Upper lobe of right lung (tissue), 1 donor: ENCODE results near the gene TEF. TPM values are rescaled to one million over a fixed set of nuclear protein-coding genes. Genes with fewer than 3 reads are reported as not detected.

Experiments used
- ATAC-seq: fragments of 200-7000 bp; cut with Tn5 transposase; one replicate; pipeline ENCODE4 v1.9.1; 2020; ENCODE audit warnings: mild to moderate bottlenecking, moderate library complexity
- DNase-seq: peaks from one replicate; pipeline ENCODE4 v3.0.0-alpha.2; 2020
- H3K27ac ChIP-seq: fragments of 200-600 bp; one replicate; pipeline ENCODE4 v1.8.0; 2022
- H3K27me3 ChIP-seq: fragments of 200-600 bp; one replicate; pipeline ENCODE4 v1.8.0; 2022; ENCODE audit warnings: mild to moderate bottlenecking
- H3K36me3 ChIP-seq: fragments of 200-600 bp; one replicate; pipeline ENCODE4 v1.8.0; 2022
- H3K4me1 ChIP-seq: fragments of 200-600 bp; one replicate; pipeline ENCODE4 v1.8.0; 2022
- H3K4me3 ChIP-seq: fragments of 200-600 bp; one replicate; pipeline ENCODE4 v1.8.0; 2022; ENCODE audit warnings: mild to moderate bottlenecking
- H3K9me3 ChIP-seq: fragments of 200-600 bp; one replicate; pipeline ENCODE4 v1.8.0; 2022
- intact Hi-C: fragments of 100-400 bp; cut with DNase I; formaldehyde crosslinking; loops from one replicate; pipeline ENCODE4 v1.11.0; 2022
- total RNA-seq: library from RNA; stranded (reverse); fragmentation: NEBNext Ultra II Directional; extraction: Animal tissue kit (Norgen Biotek cat#: 25700); gene quantifications from one replicate; pipeline ENCODE4 v1.2.1, GENCODE V29; 2021
- TF ChIP-seq, protein P1 (sequence below): fragments of 200-600 bp; IDR thresholded peaks from one replicate; pipeline ENCODE4 v1.8.0; 2022; ENCODE audit warnings: antibody characterized with exemption
- donor health status: DM: no; HTN: yes; CAD: no; lungs with severe emphysema.

Gene TEF
- total RNA-seq, 1 donor from 2014 or later = 45.6 TPM

DNA sequence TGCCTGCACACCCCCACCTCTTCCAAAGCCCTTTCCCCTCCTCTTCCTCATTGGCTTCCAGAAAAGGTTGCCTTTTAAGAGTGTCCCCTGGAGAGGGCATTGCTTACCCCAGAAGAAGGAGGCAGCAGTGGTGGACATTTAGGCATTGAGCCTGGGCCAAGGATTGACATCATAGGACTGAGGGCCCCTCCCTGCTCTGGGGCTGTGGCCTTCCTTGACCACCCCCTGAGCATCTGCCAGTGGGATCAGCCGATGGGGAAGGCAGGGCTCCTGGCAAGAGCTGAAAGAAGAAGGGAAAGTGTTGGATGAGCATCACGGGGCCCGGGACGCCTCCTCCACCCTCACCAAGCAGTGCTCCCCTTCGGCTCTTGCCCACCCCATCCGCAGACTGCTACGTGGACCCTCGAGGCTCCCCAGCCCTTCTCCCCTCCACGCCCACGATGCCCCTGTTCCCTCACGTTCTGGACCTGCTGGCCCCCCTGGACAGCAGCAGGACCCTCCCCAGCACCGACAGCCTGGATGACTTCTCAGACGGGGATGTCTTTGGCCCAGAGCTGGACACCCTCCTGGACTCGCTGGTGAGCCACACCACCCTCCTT lies 43.0 kb upstream of the TEF start:
- H3K27me3 ChIP-seq = no peaks in the 10 kb centered on the region
- no peak overlapping the region for H3K27ac ChIP-seq
- H3K9me3 ChIP-seq = no peaks in the 10 kb centered on the region
- ATAC-seq = no peak
- peaks cover 62% of the 10 kb centered on the region for H3K36me3 ChIP-seq
- no peak overlapping the region for H3K4me3 ChIP-seq
- TF ChIP-seq, protein P1, sequence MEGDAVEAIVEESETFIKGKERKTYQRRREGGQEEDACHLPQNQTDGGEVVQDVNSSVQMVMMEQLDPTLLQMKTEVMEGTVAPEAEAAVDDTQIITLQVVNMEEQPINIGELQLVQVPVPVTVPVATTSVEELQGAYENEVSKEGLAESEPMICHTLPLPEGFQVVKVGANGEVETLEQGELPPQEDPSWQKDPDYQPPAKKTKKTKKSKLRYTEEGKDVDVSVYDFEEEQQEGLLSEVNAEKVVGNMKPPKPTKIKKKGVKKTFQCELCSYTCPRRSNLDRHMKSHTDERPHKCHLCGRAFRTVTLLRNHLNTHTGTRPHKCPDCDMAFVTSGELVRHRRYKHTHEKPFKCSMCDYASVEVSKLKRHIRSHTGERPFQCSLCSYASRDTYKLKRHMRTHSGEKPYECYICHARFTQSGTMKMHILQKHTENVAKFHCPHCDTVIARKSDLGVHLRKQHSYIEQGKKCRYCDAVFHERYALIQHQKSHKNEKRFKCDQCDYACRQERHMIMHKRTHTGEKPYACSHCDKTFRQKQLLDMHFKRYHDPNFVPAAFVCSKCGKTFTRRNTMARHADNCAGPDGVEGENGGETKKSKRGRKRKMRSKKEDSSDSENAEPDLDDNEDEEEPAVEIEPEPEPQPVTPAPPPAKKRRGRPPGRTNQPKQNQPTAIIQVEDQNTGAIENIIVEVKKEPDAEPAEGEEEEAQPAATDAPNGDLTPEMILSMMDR = no peak
- intact Hi-C loops = no loop called here
- no peak for DNase-seq
- no peaks in the 10 kb centered on the region for H3K4me1 ChIP-seq

DNA sequence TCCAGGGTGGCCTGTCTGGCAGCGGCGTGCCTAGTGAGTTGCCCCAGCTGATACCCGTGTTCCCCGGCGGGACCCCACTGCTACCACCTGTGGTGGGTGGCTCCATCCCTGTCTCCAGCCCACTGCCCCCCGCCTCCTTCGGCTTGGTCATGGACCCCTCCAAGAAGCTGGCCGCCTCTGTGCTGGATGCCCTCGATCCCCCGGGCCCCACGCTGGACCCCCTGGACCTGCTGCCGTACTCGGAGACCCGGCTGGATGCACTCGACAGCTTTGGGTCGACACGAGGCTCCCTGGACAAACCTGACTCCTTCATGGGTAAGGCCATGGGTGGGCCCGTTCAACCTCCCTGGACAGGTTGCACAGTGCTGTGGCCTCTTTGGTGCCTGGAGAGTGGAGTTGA lies 41.9 kb upstream of the TEF start:
- intact Hi-C loops = no loop called here
- TF ChIP-seq, protein P1 = no peak
- Histone ChIP-seq H3K4me3 (no peak overlapping the region), H3K27me3 (no peaks in the 10 kb centered on the region), H3K9me3 (no peaks in the 10 kb centered on the region), H3K27ac (no peak overlapping the region), H3K4me1 (no peaks in the 10 kb centered on the region), H3K36me3 (peaks cover 64% of the 10 kb centered on the region)
- ATAC-seq = no peak
- no peak for DNase-seq

DNA sequence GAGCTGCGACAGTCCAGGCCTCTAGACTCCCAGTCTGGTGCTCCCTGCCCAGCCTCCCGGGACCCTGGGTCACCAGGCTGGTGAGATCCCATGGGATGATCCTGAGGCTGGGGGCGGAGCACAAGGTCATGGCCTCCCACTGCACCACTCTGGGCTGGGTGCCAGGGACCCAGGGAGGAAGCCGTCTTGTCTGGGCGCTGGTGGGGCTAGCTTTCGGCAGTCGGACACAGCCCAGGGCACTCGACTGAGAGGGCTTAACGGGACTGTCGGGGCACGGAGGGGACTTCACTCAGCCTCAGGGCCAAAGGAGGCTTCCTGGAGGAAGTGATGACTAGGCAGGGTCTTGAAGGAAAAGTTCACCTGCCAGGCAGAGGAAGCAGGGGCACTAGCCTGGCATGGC lies 41.4 kb upstream of the TEF start:
- H3K27me3 ChIP-seq = no peaks in the 10 kb centered on the region
- TF ChIP-seq, protein P1 = no peak
- H3K36me3 ChIP-seq = peaks cover 70% of the 10 kb centered on the region
- DNase-seq (no peak), ATAC-seq (no peak)
- no peaks in the 10 kb centered on the region for H3K4me1 ChIP-seq
- H3K27ac ChIP-seq = no peak overlapping the region
- H3K4me3 ChIP-seq = no peak overlapping the region
- no peaks in the 10 kb centered on the region for H3K9me3 ChIP-seq
- intact Hi-C loops = no loop called here

DNA sequence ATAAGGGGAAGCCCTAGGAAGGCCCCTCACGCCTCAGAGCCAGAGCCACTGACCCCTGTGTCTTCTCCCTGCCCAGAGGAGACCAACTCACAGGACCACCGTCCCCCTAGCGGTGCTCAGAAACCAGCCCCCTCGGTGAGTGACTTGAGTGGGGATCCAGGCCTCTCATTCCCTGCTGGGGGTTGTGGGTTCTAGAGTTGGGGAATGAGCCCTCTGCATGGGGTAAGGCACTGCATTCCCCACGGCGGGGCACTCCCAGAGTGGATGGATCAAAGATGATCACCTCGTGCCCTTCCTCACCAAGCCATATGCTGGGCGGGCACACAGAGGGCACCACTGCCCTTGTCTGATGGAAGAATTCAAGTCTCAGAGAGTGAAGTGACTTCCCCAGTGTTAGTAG lies 40.7 kb upstream of the TEF start:
- intact Hi-C loops = no loop called here

DNA sequence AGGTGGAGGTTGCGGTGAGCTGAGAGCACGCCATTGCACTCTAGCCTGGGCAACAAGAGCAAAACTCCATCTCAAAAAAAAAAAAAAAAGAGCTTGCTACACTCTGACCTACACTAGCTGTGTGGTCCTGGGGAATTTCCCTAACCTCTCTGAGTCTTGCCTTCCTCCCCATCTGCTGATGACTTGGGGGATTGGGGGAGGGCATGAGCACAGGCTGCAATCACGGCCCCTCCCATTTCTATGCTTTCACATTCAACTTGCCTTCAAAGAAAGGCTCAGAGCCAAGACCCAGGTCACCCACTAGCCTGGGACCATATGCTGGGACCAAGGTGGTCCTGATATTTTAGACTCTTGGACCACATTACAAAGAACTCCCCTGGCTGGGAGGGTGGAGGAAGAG lies 39.8 kb upstream of the TEF start:
- H3K4me3 ChIP-seq = no peak overlapping the region
- intact Hi-C loops = no loop called here
- no peaks in the 10 kb centered on the region for H3K4me1 ChIP-seq
- no peaks in the 10 kb centered on the region for H3K27me3 ChIP-seq
- H3K9me3 ChIP-seq = no peaks in the 10 kb centered on the region
- ATAC-seq (no peak), DNase-seq (no peak)
- TF ChIP-seq, protein P1 = no peak
- peaks cover 86% of the 10 kb centered on the region for H3K36me3 ChIP-seq
- no peak overlapping the region for H3K27ac ChIP-seq

More for the DNA sequence above, 40.7 kb upstream of the TEF start:
- ATAC-seq (no peak), DNase-seq (no peak)
- no peak overlapping the region for H3K27ac ChIP-seq
- no peak overlapping the region for H3K4me3 ChIP-seq
- TF ChIP-seq, protein P1 = no peak
- no peaks in the 10 kb centered on the region for H3K27me3 ChIP-seq
- no peaks in the 10 kb centered on the region for H3K9me3 ChIP-seq
- peaks cover 76% of the 10 kb centered on the region for H3K36me3 ChIP-seq
- no peaks in the 10 kb centered on the region for H3K4me1 ChIP-seq

DNA sequence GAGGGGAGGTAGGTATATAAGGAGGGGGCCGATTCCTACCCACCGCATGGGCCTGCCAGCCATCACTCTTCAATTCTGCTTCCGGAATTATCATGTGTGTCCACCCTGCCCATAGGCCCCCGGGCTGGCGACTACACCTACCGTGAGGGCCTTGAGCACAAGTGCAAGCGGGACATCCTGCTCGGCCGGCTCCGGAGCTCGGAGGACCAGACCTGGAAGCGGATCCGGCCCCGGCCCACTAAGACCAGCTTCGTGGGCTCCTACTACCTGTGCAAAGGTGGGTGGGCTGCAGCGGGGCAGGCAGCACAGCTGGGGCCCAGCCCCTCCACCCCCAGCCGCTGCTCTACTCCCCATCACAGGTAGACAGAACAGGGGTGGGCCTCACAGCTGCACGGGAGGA lies 38.4 kb upstream of the TEF start:
- DNase-seq = no peak
- peaks cover 99% of the 10 kb centered on the region for H3K36me3 ChIP-seq
- TF ChIP-seq, protein P1 = no peak

More for the DNA sequence above, 38.4 kb upstream of the TEF start:
- Histone ChIP-seq H3K27ac (no peak overlapping the region), H3K27me3 (no peaks in the 10 kb centered on the region), H3K4me3 (no peak overlapping the region), H3K9me3 (no peaks in the 10 kb centered on the region), H3K4me1 (no peaks in the 10 kb centered on the region)
- intact Hi-C loops = no loop called here
- ATAC-seq = no peak
